SW 1271 (cell line): ENCODE data around the gene PKNOX1.
A peak's percentile ranks its signal among the peaks of the same experiment; 100 is the strongest.
"Not testable (repeated sequence)": the region's sequence is repeated elsewhere in the genome, so short reads cannot be mapped to it uniquely, and the experiment has no call there.

Source experiments
- DNase-seq, 2 experiments: peaks; one replicate each; lab custom pipeline; 2025; lab: John Stamatoyannopoulos, UW

Gene PKNOX1

GRCh38 chr21:42973991-42974831 lies at the start of gene PKNOX1:
Gene PKNOX1, plus strand, starts transcription at chr21:42974562. Its CDS starts 29,820 bp downstream, at chr21:43004382.
- DNase-seq, result peak; percentile 75 to 94

GRCh38 chr21:42925114-42925926 lies 49.0 kb upstream of the PKNOX1 start, which contains the start of gene ERVH48-1:
Gene ERVH48-1, minus strand, starts transcription at chr21:42925630. Its CDS starts 6,624 bp downstream, at chr21:42919006.
- DNase-seq, result no peak

GRCh38 chr21:42927474-42928200 lies 46.7 kb upstream of the PKNOX1 start:
- not testable (repeated sequence) for DNase-seq

- no peak for DNase-seq
Measured at GRCh38 chr21:42929969-42930368, 44.4 kb upstream of the PKNOX1 start.

DNA sequence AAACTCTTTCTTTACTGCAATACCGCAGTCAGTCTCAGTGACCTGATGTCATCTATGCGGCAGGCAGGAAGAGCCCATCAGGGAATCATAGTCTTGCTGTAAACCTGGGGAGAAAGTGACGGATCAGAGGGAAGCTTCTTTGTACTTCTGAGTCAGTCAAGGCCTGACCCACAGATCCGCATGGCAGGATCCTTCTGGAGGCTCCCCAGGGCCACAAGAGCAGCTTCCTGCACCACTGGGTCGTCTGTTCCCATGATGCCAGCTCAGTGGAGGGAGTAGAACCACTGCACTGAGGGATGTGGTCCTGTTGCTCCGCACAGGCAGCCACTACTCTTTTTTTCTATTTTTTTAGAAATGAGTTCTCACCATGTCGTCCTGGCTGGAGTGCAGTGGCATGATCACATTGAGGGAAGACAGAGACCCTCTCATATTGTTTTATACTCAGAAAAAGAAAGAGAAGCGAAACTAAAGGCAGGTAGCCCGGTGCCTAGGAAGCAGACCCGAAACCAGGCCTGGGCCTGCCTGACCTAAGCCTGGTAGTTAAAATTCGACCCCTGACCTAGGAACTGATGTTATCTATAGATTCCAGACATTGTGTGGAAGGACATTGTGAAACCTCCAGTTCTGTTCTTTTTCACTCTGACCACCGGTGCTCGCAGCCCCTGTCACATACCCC lies 42.7 kb upstream of the PKNOX1 start:
- DNase-seq, result no peak

GRCh38 chr21:42932378-42933136 lies 41.8 kb upstream of the PKNOX1 start:
- DNase-seq, result not testable (repeated sequence)

DNA sequence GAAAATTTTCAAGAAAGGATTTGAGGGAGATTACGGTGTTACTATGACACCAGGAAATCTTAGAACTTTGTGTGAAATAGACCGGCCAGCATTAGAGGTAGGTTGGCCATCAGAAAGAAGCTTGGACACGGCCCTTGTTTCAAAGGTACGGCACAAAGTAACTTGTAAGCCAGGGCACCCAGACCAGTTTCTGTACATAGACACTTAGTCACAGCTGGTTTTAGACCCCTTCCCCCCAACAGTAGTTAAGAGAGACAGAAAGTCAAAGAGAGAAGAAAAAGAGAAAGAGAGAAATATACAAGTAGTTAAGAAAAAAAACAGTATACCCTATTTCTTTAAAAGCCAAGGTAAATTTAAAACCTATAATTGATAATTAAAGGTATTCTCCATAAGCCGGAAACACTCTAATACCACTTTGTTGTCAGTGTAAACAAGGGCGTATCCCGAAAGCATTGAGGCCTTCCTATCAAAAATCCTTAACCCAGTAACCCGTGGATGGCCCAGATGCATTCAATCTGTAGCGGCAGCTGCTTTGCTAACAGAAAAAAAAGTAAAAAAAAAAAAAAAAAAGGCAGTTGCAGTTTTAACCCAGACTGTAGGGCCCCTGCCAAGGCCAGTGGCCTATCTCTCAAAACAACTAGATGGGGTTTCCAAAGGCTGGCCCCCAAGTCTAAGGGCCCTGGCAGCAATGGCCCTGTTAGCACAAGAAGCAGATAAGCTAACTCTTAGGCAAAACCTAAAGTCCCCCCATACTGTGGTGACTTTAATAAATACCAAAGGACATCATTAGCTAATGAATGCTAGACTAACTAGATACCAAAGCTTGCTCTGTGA lies 41.0 kb upstream of the PKNOX1 start:
- DNase-seq, result not testable (repeated sequence)

DNA sequence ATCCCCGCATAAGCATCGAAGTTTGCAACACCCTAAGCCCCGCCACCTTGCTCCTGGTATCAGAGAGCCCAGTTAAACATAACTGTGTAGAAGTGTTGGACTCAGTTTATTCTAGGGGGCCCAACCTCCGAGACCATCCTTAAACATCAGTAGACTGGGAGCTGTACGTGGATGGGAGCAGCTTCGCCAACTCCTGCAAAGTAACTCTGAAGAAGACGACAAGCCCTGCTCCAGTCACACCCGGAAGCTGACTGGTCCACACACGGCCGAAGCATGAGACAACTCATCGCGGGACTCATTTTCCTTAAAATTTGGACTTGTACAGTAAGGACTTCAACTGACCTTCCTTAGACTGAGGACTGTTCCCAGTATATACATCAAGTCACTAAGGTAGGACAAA lies 40.4 kb upstream of the PKNOX1 start:
- not testable (repeated sequence) for DNase-seq

GRCh38 chr21:42936360-42936759 lies 38.0 kb upstream of the PKNOX1 start:
- DNase-seq, result not testable (repeated sequence)

DNA sequence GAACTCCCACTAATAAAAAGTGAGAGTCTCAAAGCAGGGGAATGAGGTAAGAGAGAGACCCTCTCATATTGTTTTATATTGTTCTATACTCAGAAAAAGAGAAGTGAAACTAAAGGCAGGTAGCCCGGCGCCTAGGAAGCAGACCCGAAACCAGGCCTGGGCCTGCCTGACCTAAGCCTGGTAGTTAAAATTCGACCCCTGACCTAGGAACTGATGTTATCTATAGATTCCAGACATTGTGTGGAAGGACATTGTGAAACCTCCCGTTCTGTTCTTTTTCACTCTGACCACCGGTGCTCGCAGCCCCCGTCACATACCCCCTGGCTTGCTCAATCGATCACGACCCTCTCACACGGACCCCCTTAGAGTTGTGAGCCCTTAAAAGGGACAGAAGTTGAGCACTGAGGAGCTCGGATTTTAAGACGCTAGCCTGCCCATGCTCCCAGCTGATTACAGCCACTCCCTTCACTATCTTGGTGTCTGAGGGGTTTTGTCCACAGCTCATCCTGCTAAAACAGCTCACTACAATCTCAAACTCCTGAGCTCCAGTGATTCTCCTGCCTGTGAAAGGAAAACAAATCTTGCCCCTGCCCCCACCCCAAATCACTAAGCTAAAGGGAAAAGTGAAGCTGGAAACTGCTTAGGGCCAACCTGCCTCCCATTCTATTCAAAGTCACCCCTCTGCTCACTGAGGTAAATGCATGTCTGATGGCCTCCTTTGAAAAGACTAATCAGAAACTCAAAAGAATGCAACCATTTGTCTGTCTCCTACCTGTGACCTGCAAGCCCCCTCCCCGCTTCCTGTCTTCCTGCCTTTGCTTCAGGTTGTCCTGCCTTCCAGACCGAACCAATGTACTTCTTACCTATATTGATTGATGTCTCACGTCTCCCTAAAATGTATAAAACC lies 37.1 kb upstream of the PKNOX1 start:
- not testable (repeated sequence) for DNase-seq

GRCh38 chr21:42937960-42938605 lies 36.3 kb upstream of the PKNOX1 start:
- DNase-seq, result no peak

GRCh38 chr21:42938606-42938995 lies 35.8 kb upstream of the PKNOX1 start:
- not testable (repeated sequence) for DNase-seq

- DNase-seq, result peak in 1 of 2 experiments; percentile 52
Measured at GRCh38 chr21:42939582-42940413, 34.6 kb upstream of the PKNOX1 start.

- no peak for DNase-seq
Measured at GRCh38 chr21:42941696-42942085, 32.7 kb upstream of the PKNOX1 start.

GRCh38 chr21:42942244-42942643 lies 32.1 kb upstream of the PKNOX1 start:
- DNase-seq, result no peak

DNA sequence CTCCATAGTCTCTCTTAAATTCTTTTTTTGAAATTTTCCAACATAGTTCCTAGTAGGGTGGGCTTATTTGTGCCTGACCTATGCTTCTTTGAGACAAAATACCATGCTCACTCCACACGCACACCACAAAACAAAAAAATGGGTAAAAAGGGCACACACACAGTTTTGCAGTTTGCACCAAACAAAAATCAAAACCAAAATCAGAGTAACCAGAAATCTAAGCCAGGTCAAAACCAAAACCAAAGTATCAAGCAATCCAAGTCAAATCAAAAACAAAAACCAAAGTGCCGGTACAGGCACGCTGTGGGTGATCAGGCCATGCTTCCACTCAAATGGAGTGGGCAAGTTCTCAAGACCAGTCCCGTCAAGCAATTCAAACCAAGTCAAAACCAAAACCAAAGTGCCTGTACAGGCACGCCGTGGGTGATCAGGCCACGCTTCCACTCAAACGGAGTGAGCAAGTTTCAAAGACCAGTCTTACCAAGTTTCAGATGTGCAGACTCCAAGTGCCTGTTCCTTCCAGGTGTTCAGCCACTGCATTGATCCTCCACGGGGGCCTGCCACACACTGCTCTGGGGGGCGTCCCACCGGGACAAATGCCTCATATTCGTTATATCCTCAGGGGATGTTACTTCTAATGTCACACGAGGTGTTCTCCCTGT lies 25.1 kb upstream of the PKNOX1 start:
- not testable (repeated sequence) for DNase-seq

DNA sequence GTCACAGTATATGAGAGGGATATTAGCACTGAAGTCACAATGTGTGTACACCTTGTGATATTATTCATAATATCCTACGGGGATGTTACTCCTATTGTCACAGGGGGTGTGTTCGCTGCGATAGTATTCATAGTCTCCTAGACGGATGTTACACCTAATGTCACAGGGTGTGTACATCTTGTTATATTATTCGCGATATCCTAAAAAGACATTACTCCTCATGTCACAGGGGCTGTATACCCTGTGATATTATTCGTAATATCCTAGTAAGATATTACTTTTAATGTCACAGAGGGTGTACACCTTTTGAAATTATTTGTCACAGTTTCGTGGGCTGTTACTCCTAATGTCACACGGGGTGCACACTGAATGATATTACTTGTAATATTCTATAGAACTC lies 23.2 kb upstream of the PKNOX1 start:
- DNase-seq, result not testable (repeated sequence)
